NB4 (cell line): Measurements from ENCODE around the gene ADCK1.

ENCODE experiments used
- DNase-seq: peaks from one replicate; pipeline ENCODE4 v3.0.0; 2010; ENCODE audit warnings: low read depth
- H3K4me3 ChIP-seq: one replicate; pipeline ENCODE4 v1.5.1; 2011; ENCODE audit warnings: mild to moderate bottlenecking, low read depth, low read length, moderate library complexity
- MYC ChIP-seq: IDR thresholded peaks from 2 replicates; pipeline ENCODE4 v1.6.1; 2011; ENCODE audit warnings: low read depth, low read length
- POLR2A ChIP-seq: IDR thresholded peaks from 2 replicates; pipeline ENCODE4 v1.6.1; 2011; ENCODE audit warnings: mild to moderate bottlenecking; ENCODE audit not compliant: insufficient read length; ENCODE audit errors: extremely low read depth
- TF ChIP-seq, protein P1 (sequence below): IDR thresholded peaks from 2 replicates; pipeline ENCODE4 v1.6.1; 2011; ENCODE audit warnings: low read depth, low read length
- TF ChIP-seq, protein P2 (sequence below): IDR thresholded peaks from one replicate; pipeline ENCODE4 v1.5.1; 2012; ENCODE audit warnings: low read depth, low read length

Gene ADCK1, protein sequence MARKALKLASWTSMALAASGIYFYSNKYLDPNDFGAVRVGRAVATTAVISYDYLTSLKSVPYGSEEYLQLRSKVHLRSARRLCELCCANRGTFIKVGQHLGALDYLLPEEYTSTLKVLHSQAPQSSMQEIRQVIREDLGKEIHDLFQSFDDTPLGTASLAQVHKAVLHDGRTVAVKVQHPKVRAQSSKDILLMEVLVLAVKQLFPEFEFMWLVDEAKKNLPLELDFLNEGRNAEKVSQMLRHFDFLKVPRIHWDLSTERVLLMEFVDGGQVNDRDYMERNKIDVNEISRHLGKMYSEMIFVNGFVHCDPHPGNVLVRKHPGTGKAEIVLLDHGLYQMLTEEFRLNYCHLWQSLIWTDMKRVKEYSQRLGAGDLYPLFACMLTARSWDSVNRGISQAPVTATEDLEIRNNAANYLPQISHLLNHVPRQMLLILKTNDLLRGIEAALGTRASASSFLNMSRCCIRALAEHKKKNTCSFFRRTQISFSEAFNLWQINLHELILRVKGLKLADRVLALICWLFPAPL

DNA sequence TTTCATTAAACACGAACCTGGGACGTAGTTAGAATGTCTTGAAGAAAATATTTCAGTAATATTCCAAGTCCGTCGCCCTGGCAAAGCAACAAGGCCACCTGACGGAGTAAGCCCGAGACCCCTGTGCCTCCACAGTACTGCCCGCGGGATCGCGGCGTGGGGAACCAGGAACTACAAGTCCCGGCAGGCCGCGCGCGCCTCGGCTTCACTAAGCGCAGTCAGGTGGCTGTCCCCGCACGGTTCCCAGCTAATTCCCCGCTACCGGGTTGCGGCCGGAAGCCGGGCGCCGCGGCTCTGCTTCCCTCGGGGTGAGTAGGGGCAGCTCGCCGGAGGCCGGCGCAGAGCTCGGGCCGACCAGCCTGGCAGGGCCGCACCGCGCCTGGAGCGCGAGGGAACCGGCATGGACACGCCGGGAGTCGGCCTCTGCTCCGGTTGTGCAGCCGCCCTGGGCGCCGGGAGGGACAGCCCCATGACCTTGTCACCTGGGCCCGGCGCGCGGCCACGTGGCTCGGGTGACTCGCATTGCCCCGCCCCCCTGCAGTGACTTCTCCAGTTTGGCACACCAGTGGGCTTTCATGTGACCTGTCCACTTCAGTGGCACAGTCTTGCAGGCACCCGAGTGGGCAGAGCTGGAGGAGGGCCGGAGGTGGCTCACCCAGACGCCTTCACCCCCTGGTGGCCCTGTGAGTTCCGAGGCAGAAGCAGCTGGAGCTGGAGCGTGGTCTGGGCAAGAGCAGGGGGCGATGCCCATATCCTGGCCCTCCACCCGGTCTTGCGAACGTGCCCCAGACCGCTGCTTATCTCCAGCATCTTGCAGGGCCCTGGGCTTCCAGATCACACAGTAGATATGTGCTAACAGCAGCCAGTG, at the start of gene ADCK1:
TSS of gene ADCK1 (plus strand) at position 247 of the 868 bp plus-strand sequence. CDS start 18,870 bp downstream, outside the sequence.
- H3K4me3 ChIP-seq: peak within 1 kb of the TSS; percentile 73
- DNase-seq: peak; percentile 88
- TF ChIP-seq, protein P1, sequence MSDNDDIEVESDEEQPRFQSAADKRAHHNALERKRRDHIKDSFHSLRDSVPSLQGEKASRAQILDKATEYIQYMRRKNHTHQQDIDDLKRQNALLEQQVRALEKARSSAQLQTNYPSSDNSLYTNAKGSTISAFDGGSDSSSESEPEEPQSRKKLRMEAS: peak; percentile 93
- TF ChIP-seq POLR2A (peak; percentile 57), MYC (peak; percentile 88)
- TF ChIP-seq, protein P2, sequence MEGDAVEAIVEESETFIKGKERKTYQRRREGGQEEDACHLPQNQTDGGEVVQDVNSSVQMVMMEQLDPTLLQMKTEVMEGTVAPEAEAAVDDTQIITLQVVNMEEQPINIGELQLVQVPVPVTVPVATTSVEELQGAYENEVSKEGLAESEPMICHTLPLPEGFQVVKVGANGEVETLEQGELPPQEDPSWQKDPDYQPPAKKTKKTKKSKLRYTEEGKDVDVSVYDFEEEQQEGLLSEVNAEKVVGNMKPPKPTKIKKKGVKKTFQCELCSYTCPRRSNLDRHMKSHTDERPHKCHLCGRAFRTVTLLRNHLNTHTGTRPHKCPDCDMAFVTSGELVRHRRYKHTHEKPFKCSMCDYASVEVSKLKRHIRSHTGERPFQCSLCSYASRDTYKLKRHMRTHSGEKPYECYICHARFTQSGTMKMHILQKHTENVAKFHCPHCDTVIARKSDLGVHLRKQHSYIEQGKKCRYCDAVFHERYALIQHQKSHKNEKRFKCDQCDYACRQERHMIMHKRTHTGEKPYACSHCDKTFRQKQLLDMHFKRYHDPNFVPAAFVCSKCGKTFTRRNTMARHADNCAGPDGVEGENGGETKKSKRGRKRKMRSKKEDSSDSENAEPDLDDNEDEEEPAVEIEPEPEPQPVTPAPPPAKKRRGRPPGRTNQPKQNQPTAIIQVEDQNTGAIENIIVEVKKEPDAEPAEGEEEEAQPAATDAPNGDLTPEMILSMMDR: peak; percentile 38

DNA sequence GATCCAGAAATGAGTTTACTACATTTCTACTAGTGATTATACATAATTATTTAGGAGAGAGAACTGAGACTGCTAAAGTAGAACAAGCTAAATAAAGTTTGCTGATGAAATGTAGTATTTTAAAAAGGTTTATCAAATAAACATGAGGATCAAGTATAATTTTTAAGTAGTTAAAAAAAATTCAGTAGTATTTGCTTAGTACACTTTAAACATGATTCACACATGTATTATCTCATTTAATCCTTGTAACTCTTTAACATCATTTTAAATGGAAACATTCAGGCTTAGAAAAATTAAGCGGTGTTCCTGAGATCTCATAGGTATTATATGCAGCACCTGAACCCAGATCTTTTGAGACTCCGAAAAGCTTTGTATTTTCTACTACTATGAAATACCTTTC, 47.6 kb upstream of the ADCK1 start:
- TF ChIP-seq, protein P2: no peak
- TF ChIP-seq POLR2A (no peak), MYC (no peak)
- TF ChIP-seq, protein P1: no peak
- DNase-seq: no peak
- H3K4me3 ChIP-seq: no peak overlapping the region

DNA sequence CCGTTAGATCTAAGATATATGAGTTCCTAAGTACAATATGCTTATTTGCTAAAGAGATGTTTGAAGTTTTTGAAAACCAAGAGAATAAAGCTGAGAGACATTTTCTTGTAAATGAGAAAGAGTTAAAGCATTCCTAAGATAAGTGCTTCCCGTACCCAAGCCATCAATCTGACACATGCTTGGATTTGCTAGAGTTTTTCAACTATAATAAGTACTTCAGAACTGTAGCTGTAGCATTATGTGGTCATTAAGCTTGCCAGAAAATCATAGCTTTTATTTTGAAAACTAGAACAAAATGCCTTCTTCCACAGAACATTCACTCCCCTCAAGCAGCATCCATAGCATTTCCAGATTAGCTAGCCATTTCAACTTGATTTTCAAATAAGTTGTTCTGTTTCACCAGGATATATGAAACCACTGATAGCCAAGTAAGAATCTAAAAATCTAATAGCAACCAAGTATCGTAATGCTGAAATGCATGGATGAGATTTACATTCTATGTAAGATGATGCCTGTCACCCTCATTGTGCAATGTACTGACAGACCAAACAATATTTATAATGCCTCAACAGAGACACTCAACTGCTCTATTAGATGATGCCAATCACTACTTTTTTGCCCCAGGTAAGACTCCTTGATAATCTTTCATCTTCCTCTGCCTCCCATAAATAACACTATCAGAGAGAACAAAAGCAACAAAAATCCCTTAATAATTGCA, 47.0 kb upstream of the ADCK1 start:
- no peak for DNase-seq
- TF ChIP-seq MYC: no peak
- TF ChIP-seq, protein P1: no peak
- no peak for TF ChIP-seq POLR2A
- TF ChIP-seq, protein P2: no peak

DNA sequence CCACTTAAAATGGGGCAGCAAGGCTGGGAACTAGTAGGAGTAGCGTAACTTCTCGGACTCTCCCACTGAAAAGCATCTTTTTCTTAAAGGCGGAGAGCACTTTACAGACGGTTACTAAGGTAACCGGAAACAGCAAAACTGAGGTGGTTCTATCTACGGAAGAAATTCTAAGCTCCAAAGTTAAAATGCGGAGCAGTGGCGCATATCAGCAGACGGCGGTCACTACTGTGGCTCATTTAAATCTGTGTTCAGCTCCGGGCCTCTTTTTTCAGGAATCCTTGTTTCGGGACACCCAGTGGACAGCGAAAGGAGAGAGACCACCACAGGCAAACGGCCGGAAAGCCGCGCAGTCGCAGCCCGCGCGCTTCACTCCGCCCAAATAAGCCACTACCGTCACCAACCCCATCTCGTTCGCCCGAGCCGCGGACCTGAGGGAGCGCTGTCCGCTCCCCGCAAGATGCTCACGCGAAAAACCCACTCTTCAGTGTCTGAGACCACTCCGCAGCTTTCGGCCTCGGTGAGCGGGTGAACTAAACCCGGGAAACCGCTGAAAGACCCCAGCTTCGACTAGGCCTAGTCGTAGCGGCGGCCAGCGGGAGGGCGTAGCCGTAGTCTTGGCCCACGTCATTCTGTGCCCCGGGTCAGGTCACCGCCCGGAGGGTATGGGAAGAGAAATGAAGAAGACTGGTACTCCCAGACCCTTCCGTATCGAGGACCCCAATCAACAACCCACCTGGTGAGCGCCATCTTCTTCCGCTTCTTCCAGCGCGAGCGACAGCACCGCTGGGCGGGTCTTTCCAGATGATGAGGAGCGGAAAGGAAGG, 39.3 kb upstream of the ADCK1 start, which contains the start of gene SNW1:
TSS of gene SNW1 (minus strand) at position 776 of the 824 bp plus-strand sequence. CDS start at position 747, 29 bp downstream.
- TF ChIP-seq MYC (peak; percentile 70), POLR2A (peak; percentile 88)
- TF ChIP-seq, protein P2: no peak
- TF ChIP-seq, protein P1: peak; percentile 46; the same call in 1 of the 2 replicates
- peak; percentile 93 for DNase-seq
- peak within 1 kb of the TSS; percentile 95 for H3K4me3 ChIP-seq

More for the DNA sequence above, 47.0 kb upstream of the ADCK1 start:
- H3K4me3 ChIP-seq: no peak overlapping the region
